DMS153 treated with DMSO at 0.1 percent for 48 hours (cell line): ENCODE data around the gene NID1.
"Not testable (repeated sequence)": the region's sequence is repeated elsewhere in the genome, so short reads cannot be mapped to it uniquely, and the experiment has no call there.

Experiments used
- DNase-seq: peaks from one replicate; lab custom pipeline; 2025; ENCODE audit not compliant: unreplicated experiment; lab: John Stamatoyannopoulos, UW

The NID1 gene

GRCh38 chr1:236064674-236065508 lies at the start of gene NID1:
Gene NID1, minus strand, starts transcription at chr1:236065090. Its CDS starts 11 bp downstream, at chr1:236065079.
- no peak for DNase-seq

- DNase-seq: no peak
Measured at GRCh38 chr1:236114076-236114747, 49.3 kb upstream of the NID1 start.

- no peak for DNase-seq
Measured at GRCh38 chr1:236113324-236114032, 48.6 kb upstream of the NID1 start.

- DNase-seq: no peak
Measured at GRCh38 chr1:236112332-236112627, 47.4 kb upstream of the NID1 start.

- DNase-seq: no peak
Measured at GRCh38 chr1:236111527-236112331, 46.8 kb upstream of the NID1 start.

- no peak for DNase-seq
Measured at GRCh38 chr1:236110137-236110536, 45.2 kb upstream of the NID1 start.

GRCh38 chr1:236108027-236108648 lies 43.2 kb upstream of the NID1 start:
- no peak for DNase-seq

- DNase-seq: no peak
Measured at GRCh38 chr1:236107121-236107907, 42.4 kb upstream of the NID1 start.

GRCh38 chr1:236103646-236104218 lies 38.8 kb upstream of the NID1 start:
- DNase-seq: no peak

- DNase-seq: no peak
Measured at GRCh38 chr1:236103059-236103458, 38.2 kb upstream of the NID1 start.

GRCh38 chr1:236102611-236103010 lies 37.7 kb upstream of the NID1 start:
- no peak for DNase-seq

GRCh38 chr1:236101233-236102200 lies 36.6 kb upstream of the NID1 start:
- no peak for DNase-seq

GRCh38 chr1:236100799-236101198 lies 35.9 kb upstream of the NID1 start:
- DNase-seq: no peak

- no peak for DNase-seq
Measured at GRCh38 chr1:236099355-236099974, 34.6 kb upstream of the NID1 start.

GRCh38 chr1:236098267-236098666 lies 33.4 kb upstream of the NID1 start:
- no peak for DNase-seq

- DNase-seq: not testable (repeated sequence)
Measured at GRCh38 chr1:236096660-236097482, 32.0 kb upstream of the NID1 start.
